Naive thymus-derived CD4-positive, alpha-beta T cell (primary cell): ENCODE results near the gene TTC8. TPM values are rescaled to one million over a fixed set of nuclear protein-coding genes. Genes with fewer than 3 reads are reported as not detected.

ENCODE experiments used
- ATAC-seq: fragments of 150-1000 bp; cut with Tn5 transposase; 2 replicates; pipeline ENCODE4 v1.10.0; 2021; ENCODE audit warnings: mild to moderate bottlenecking, moderate library complexity
- CTCF ChIA-PET: fragments of 350-600 bp; sonication (Branson Sonifier 250); formaldehyde crosslinking; loops from one replicate; lab custom pipeline; 2021; ENCODE audit warnings: antibody characterized with exemption; lab: Charles Lee
- POLR2A ChIA-PET: fragments of 350-600 bp; sonication (Branson Sonifier 250); formaldehyde crosslinking; loops from one replicate; lab custom pipeline; 2021; ENCODE audit warnings: antibody characterized with exemption, inconsistent platforms; lab: Charles Lee
- DNase-seq, 9 donors: peaks; one replicate each; pipeline versions ENCODE4 v3.0.0 to v3.0.0-alpha.2; 2020 to 2022; ENCODE audit warnings: mixed read lengths in 1 of 9
- H3K27ac ChIP-seq: one replicate; pipeline ENCODE4 v1.7.0; 2013; ENCODE audit warnings: mild to moderate bottlenecking, low read depth, low read length, moderate library complexity
- H3K27me3 ChIP-seq, 2 donors: one replicate each; pipeline ENCODE4 v1.7.0; 2013; ENCODE audit warnings: low read length in 2 of 2, mild to moderate bottlenecking in 2 of 2, moderate library complexity in 2 of 2; ENCODE audit not compliant: control insufficient read depth in 2 of 2, insufficient read depth in 2 of 2
- H3K36me3 ChIP-seq, 3 experiments: 1 replicate in 2 of 3; 2 replicates in 1 of 3; pipeline ENCODE4 v1.7.0; 2013; ENCODE audit warnings: low read length in 3 of 3, mild to moderate bottlenecking in 3 of 3, moderate library complexity in 1 of 3; ENCODE audit not compliant: insufficient read depth in 3 of 3, control insufficient read depth in 2 of 3
- H3K4me1 ChIP-seq, 2 donors: one replicate each; pipeline ENCODE4 v1.7.0; 2013; ENCODE audit warnings: low read length in 2 of 2, mild to moderate bottlenecking in 2 of 2, moderate library complexity in 1 of 2; ENCODE audit not compliant: control insufficient read depth in 2 of 2, insufficient read depth in 2 of 2
- H3K4me3 ChIP-seq: 2 replicates; pipeline ENCODE4 v1.7.0; 2013; ENCODE audit warnings: mild to moderate bottlenecking, low read length
- H3K9me3 ChIP-seq, 3 experiments: 1 replicate in 2 of 3; 2 replicates in 1 of 3; pipeline ENCODE4 v1.7.0; 2013; ENCODE audit warnings: low read length in 3 of 3; ENCODE audit not compliant: control insufficient read depth in 2 of 3
- H3K27ac Mint-ChIP-seq, 9 donors: one replicate each; pipeline ENCODE4 v1.8.0; 2020 to 2022; ENCODE audit warnings: mixed read lengths in 9 of 9, mild to moderate bottlenecking in 8 of 9, moderate library complexity in 5 of 9, inconsistent platforms in 2 of 9
- H3K27me3 Mint-ChIP-seq, 5 donors: one replicate each; pipeline ENCODE4 v1.8.0; 2021 to 2022; ENCODE audit warnings: mixed read lengths in 5 of 5, mild to moderate bottlenecking in 1 of 5
- H3K36me3 Mint-ChIP-seq, 5 donors: one replicate each; pipeline ENCODE4 v1.8.0; 2020 to 2022; ENCODE audit warnings: mixed read lengths in 5 of 5, mild to moderate bottlenecking in 3 of 5, inconsistent platforms in 1 of 5
- H3K4me1 Mint-ChIP-seq, 7 donors: one replicate each; pipeline ENCODE4 v1.8.0; 2020 to 2022; ENCODE audit warnings: mixed read lengths in 7 of 7, mild to moderate bottlenecking in 3 of 7, inconsistent platforms in 1 of 7
- H3K4me3 Mint-ChIP-seq, 10 donors: one replicate each; pipeline ENCODE4 v1.8.0; 2020 to 2022; ENCODE audit warnings: mild to moderate bottlenecking in 10 of 10, mixed read lengths in 10 of 10, moderate library complexity in 6 of 10, inconsistent platforms in 2 of 10
- H3K9me3 Mint-ChIP-seq, 11 donors: one replicate each; pipeline ENCODE4 v1.8.0; 2020 to 2022; ENCODE audit warnings: mixed read lengths in 11 of 11, mild to moderate bottlenecking in 4 of 11, inconsistent platforms in 1 of 11, moderate library complexity in 1 of 11
- intact Hi-C, 2 donors: fragments of 100-400 bp; cut with micrococcal nuclease; formaldehyde crosslinking; loops; one replicate each; pipeline ENCODE4 v1.15.1; 2023
- polyA plus RNA-seq, 2 donors: library from polyadenylated mRNA; unstranded; fragments of 300-500 nt; fragmentation: Illumina TruSeq; gene quantifications; one replicate each; pipeline ENCODE4 v1.2.3, GENCODE V29; 2021
- total RNA-seq, 6 experiments: library from RNA in 5 of 6; stranded (reverse) in 5 of 6; gene quantifications; 1 replicate in 5 of 6; 2 replicates in 1 of 6; pipeline ENCODE4 v1.2.3 and lab custom pipeline; 2021 to 2026

TTC8 gene
- total and polyA plus RNA-seq, 7 experiments from 2014 or later = 1.3 to 3.4 (median 2.1) TPM

DNA sequence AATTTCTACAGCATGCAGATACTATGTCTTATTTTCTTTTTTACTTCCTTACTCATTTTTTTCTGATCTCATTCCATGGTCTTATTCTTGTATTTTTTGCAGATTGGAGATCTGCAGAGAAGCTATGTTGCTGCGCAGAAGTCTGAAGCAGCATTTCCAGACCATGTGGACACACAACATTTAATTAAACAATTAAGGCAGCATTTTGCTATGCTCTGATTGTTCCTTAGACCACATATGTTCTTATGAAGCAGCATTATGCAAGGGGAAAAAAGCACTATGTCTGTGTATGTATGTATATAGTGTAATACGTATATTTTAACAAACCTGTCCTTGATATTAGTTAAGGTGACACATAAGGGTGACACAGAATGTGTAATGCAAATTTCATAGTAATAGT is 52.7 kb downstream of the TTC8 start:
- H3K27ac ChIP-seq = no peak overlapping the region
- ATAC-seq (no peak), DNase-seq (no peak)
- H3K4me3 Mint-ChIP-seq = no peak overlapping the region
- H3K27me3 Mint-ChIP-seq = no peaks in the 10 kb centered on the region
- intact Hi-C loops = no loop called here
- ChIA-PET CTCF (interaction anchor here (0.6 to 2.0 kb wide), 2 partner anchors 9 to 267 kb away, joined by 3 to 7 read pairs; no protein-coding TSS in a partner anchor), POLR2A (interaction anchor here (0.6 kb wide), 1 partner anchor 354 kb away, joined by 3 read pairs; no protein-coding TSS in a partner anchor)
- H3K36me3 ChIP-seq = no peaks in the 10 kb centered on the region
- H3K4me3 ChIP-seq = no peak overlapping the region
- H3K9me3 ChIP-seq = peaks cover 0 to 6% (median 0%) of the 10 kb centered on the region in 3 experiments
- H3K36me3 Mint-ChIP-seq = peaks cover 0 to 27% (median 13%) of the 10 kb centered on the region in 5 donors
- no peaks in the 10 kb centered on the region for H3K4me1 ChIP-seq
- no peak overlapping the region for H3K27ac Mint-ChIP-seq
- H3K4me1 Mint-ChIP-seq = peaks cover 0 to 6% (median 0%) of the 10 kb centered on the region in 7 donors
- peaks cover 7 to 24% (median 11%) of the 10 kb centered on the region in 11 donors for H3K9me3 Mint-ChIP-seq
- H3K27me3 ChIP-seq = no peaks in the 10 kb centered on the region

DNA sequence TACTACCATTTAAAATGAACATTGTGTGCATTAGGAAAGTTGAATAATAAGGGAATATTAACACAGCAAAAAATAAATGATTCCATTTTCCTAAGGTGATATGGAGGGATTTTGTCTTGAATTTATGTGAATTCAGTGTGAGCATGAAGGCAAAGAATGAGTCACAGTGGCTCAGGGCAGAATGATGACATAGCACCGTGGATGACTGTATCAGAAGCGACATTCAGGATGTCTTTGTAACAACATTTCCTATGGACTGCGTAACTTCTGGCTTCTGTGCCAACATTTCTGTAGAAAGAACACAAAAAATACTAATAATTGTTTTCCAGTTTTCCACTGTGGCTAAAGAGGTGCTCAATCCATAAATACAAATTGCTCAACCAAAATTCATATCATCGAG is 54.6 kb downstream of the TTC8 start:
- no peaks in the 10 kb centered on the region for H3K4me1 ChIP-seq
- DNase-seq (no peak), ATAC-seq (peak; percentile 71)
- H3K27ac ChIP-seq = no peak overlapping the region
- Mint-ChIP-seq H3K4me1 (peaks cover 0 to 6% (median 0%) of the 10 kb centered on the region in 7 donors), H3K36me3 (peaks cover 0 to 29% (median 22%) of the 10 kb centered on the region in 5 donors), H3K27me3 (peaks cover 0 to 9% (median 4%) of the 10 kb centered on the region in 5 donors), H3K4me3 (no peak overlapping the region), H3K9me3 (peaks cover 7 to 43% (median 22%) of the 10 kb centered on the region in 11 donors), H3K27ac (no peak overlapping the region)
- ChIA-PET CTCF (interaction anchor here (2.0 kb wide), 1 partner anchor 11 kb away, joined by 7 read pairs; no protein-coding TSS in a partner anchor), POLR2A (no interaction called here)
- H3K36me3 ChIP-seq = no peaks in the 10 kb centered on the region
- H3K4me3 ChIP-seq = no peak overlapping the region
- intact Hi-C loops = no loop called here
- H3K9me3 ChIP-seq = peaks cover 0 to 10% (median 0%) of the 10 kb centered on the region in 3 experiments
- H3K27me3 ChIP-seq = no peaks in the 10 kb centered on the region

DNA sequence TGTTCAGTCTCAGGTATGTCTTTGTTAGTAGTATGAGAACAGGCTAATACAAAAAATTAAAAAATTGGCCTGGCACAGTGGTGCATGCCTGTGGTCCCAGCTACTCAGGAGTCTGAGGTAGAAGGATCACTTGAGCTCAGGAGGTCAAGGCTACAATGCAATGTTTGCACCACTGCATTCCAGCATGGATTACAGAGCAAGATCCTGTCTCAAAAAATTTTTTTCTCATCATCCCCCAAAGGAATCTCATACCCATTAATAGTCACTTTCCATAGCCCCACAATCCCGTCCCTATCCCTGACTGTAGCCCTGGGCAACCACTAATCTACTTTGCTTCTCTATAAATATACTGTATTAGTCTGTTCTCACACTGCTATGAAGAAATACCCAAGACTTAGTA is 57.8 kb downstream of the TTC8 start:
- Histone ChIP-seq H3K4me3 (no peak overlapping the region), H3K27ac (no peak overlapping the region), H3K27me3 (peaks cover 0 to 8% of the 10 kb centered on the region in 2 donors), H3K9me3 (peaks cover 0 to 10% (median 0%) of the 10 kb centered on the region in 3 experiments), H3K4me1 (no peaks in the 10 kb centered on the region), H3K36me3 (no peaks in the 10 kb centered on the region)
- intact Hi-C loops = no loop called here
- H3K4me3 Mint-ChIP-seq = no peak overlapping the region
- peaks cover 7 to 55% (median 28%) of the 10 kb centered on the region in 11 donors for H3K9me3 Mint-ChIP-seq
- POLR2A ChIA-PET = no interaction called here
- CTCF ChIA-PET = no interaction called here
- peaks cover 0 to 2% (median 0%) of the 10 kb centered on the region in 7 donors for H3K4me1 Mint-ChIP-seq
- ATAC-seq (no peak), DNase-seq (no peak)
- peaks cover 6 to 30% (median 23%) of the 10 kb centered on the region in 5 donors for H3K27me3 Mint-ChIP-seq
- H3K36me3 Mint-ChIP-seq = peaks cover 0 to 31% (median 22%) of the 10 kb centered on the region in 5 donors
- H3K27ac Mint-ChIP-seq = peak overlapping the region in 1 of 9 donors; percentile 34

DNA sequence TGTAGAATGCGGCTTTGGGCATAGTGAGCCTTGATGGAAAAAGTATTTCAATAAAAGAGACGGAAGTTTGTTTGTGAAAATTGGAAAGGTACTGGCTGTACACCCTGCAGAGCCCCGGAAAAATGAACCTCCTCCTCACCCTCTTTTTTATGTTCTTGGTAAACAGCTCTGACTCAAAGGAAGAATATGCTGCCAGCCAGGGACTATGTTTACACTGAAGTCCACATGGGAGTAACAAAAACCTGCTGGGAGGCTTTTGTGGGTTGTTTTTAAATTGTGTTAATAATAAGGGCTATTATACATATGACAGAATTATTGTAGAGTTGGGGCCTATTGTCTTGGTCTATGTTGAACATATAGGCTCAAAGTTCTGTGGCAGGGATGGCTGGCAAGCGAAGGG is 70.7 kb downstream of the TTC8 start:
- intact Hi-C loops = no loop called here
- no peak overlapping the region for H3K4me3 Mint-ChIP-seq
- H3K9me3 Mint-ChIP-seq = peaks cover 0 to 8% (median 0%) of the 10 kb centered on the region in 11 donors
- H3K4me3 ChIP-seq = no peak overlapping the region
- H3K9me3 ChIP-seq = no peaks in the 10 kb centered on the region
- DNase-seq = no peak
- peaks cover 0 to 3% of the 10 kb centered on the region in 2 donors for H3K27me3 ChIP-seq
- no peaks in the 10 kb centered on the region for H3K36me3 ChIP-seq
- H3K4me1 ChIP-seq = no peaks in the 10 kb centered on the region
- H3K4me1 Mint-ChIP-seq = no peaks in the 10 kb centered on the region
- peaks cover 0 to 36% (median 29%) of the 10 kb centered on the region in 5 donors for H3K27me3 Mint-ChIP-seq
- ChIA-PET POLR2A (no interaction called here), CTCF (no interaction called here)
- H3K27ac Mint-ChIP-seq = no peak overlapping the region
- H3K27ac ChIP-seq = no peak overlapping the region
- ATAC-seq = no peak
- H3K36me3 Mint-ChIP-seq = no peaks in the 10 kb centered on the region

DNA sequence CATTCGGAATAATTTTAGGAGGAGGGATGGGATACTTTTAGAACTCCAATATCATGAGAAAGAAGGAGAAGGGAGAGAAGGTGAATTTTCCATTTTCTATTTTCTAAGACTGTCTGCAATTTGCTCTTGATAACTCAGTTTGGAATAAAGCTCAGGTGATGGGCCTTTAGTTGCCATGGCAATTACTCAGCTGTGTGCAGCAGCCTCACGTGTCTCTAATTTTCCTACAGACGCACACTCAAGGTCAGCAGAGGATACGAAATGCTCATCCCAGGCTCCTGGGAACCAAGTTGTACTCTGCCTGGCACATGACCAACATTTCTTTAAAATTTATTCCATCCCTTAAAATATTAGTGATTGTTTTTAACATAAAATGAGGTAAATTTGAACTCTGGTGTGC is 76.7 kb downstream of the TTC8 start:
- no peaks in the 10 kb centered on the region for H3K9me3 ChIP-seq
- ChIA-PET CTCF (no interaction called here), POLR2A (no interaction called here)
- ATAC-seq = no peak
- no peaks in the 10 kb centered on the region for H3K4me1 ChIP-seq
- peaks cover 0 to 6% (median 3%) of the 10 kb centered on the region in 11 donors for H3K9me3 Mint-ChIP-seq
- H3K27ac ChIP-seq = no peak overlapping the region
- H3K36me3 ChIP-seq = no peaks in the 10 kb centered on the region
- no peak for DNase-seq
- H3K27me3 ChIP-seq = no peaks in the 10 kb centered on the region
- H3K36me3 Mint-ChIP-seq = peaks cover 0 to 2% (median 0%) of the 10 kb centered on the region in 5 donors
- peaks cover 4 to 28% (median 25%) of the 10 kb centered on the region in 5 donors for H3K27me3 Mint-ChIP-seq
- H3K4me3 Mint-ChIP-seq = no peak overlapping the region
- intact Hi-C loops = no loop called here
- no peak overlapping the region for H3K4me3 ChIP-seq
- no peak overlapping the region for H3K27ac Mint-ChIP-seq
- no peaks in the 10 kb centered on the region for H3K4me1 Mint-ChIP-seq

DNA sequence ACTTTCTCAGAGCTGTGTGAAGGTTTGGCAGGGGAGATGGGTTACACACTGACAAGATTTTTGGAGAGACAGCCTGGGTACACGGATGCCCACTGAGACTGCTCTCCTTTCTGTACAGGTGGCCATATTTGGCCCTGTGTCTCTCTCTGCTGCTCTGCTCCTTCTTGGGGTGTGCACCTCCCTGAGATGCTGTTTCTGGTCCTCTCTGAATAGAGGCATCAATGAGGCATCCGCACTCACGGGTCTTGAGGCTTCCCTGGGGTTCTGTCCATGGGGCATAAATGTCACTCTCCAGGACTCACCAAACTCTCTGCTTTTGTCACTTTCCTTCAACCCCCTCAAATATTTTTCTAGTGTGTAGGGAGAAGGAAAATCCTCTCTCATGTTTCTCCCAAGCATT is 77.5 kb downstream of the TTC8 start:
- no peak for ATAC-seq
- H3K27me3 ChIP-seq = no peaks in the 10 kb centered on the region
- no peaks in the 10 kb centered on the region for H3K4me1 ChIP-seq
- no peak overlapping the region for H3K4me3 Mint-ChIP-seq
- POLR2A ChIA-PET = no interaction called here
- H3K4me1 Mint-ChIP-seq = no peaks in the 10 kb centered on the region
- H3K27me3 Mint-ChIP-seq = peaks cover 4 to 33% (median 21%) of the 10 kb centered on the region in 5 donors
- no peaks in the 10 kb centered on the region for H3K9me3 ChIP-seq
- CTCF ChIA-PET = no interaction called here
- DNase-seq = no peak
- H3K4me3 ChIP-seq = no peak overlapping the region
- peaks cover 0 to 6% (median 0%) of the 10 kb centered on the region in 5 donors for H3K36me3 Mint-ChIP-seq
- intact Hi-C loops = no loop called here
- H3K36me3 ChIP-seq = no peaks in the 10 kb centered on the region
- no peak overlapping the region for H3K27ac Mint-ChIP-seq
- H3K27ac ChIP-seq = no peak overlapping the region
- peaks cover 0 to 12% (median 4%) of the 10 kb centered on the region in 11 donors for H3K9me3 Mint-ChIP-seq

DNA sequence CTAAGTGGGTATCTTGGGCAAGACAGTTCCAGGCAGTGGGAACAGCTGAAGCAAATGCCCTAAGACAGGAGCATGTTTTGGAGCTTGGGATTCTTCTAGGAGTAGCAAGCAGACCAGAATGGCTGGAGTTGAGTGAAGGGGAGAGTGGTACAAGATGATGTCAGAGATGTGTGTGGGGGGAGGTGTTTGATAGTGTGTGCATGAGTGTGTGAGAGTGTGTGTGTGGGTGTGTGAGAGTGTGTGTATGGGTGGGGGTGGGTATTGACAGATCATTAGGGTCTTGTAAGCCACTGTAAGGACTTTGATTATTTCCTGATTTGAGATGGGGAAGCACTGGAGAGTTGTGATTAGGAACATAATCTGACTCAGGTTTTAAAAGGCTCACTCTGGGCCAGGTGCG is 78.4 kb downstream of the TTC8 start:
- peaks cover 0 to 11% (median 4%) of the 10 kb centered on the region in 11 donors for H3K9me3 Mint-ChIP-seq
- H3K27me3 Mint-ChIP-seq = peaks cover 4 to 32% (median 21%) of the 10 kb centered on the region in 5 donors
- peaks cover 0 to 8% (median 0%) of the 10 kb centered on the region in 5 donors for H3K36me3 Mint-ChIP-seq
- intact Hi-C loops = no loop called here
- Histone ChIP-seq H3K36me3 (no peaks in the 10 kb centered on the region), H3K27me3 (no peaks in the 10 kb centered on the region), H3K27ac (no peak overlapping the region), H3K4me3 (no peak overlapping the region), H3K4me1 (no peaks in the 10 kb centered on the region), H3K9me3 (no peaks in the 10 kb centered on the region)
- DNase-seq (no peak), ATAC-seq (no peak)
- H3K27ac Mint-ChIP-seq = no peak overlapping the region
- no peaks in the 10 kb centered on the region for H3K4me1 Mint-ChIP-seq
- no peak overlapping the region for H3K4me3 Mint-ChIP-seq
- CTCF ChIA-PET = no interaction called here
- POLR2A ChIA-PET = no interaction called here
